H9 (cell line): ENCODE results near the gene MUC5B. TPM values are rescaled to one million over a fixed set of nuclear protein-coding genes. Genes with fewer than 3 reads are reported as not detected.

Experiments used
- DNase-seq: peaks from one replicate; pipeline ENCODE4 v3.0.0-alpha.2; 2017
- H2AFZ ChIP-seq: one replicate; pipeline ENCODE4 v1.6.1; 2013; ENCODE audit warnings: mild to moderate bottlenecking, low read length, control low read depth, moderate library complexity
- H2AK5ac ChIP-seq: 2 replicates; pipeline ENCODE4 v1.6.1; 2013; ENCODE audit warnings: low read length, control low read depth, mixed read lengths; ENCODE audit not compliant: insufficient read length
- H2BK120ac ChIP-seq: one replicate; pipeline ENCODE4 v1.6.1; 2013; ENCODE audit warnings: low read depth, mild to moderate bottlenecking, low read length, control low read depth, inconsistent platforms; ENCODE audit not compliant: poor library complexity, severe bottlenecking
- H2BK12ac ChIP-seq: 2 replicates; pipeline ENCODE4 v1.6.1; 2013; ENCODE audit warnings: low read length, control low read depth, mixed read lengths, low read depth; ENCODE audit not compliant: insufficient read length
- H2BK15ac ChIP-seq: 2 replicates; pipeline ENCODE4 v1.6.1; 2013; ENCODE audit warnings: low read depth, low read length, control low read depth
- H2BK20ac ChIP-seq: one replicate; pipeline ENCODE4 v1.6.1; 2013; ENCODE audit warnings: low read depth, mild to moderate bottlenecking, low read length, control low read depth, inconsistent platforms; ENCODE audit not compliant: poor library complexity, severe bottlenecking
- H2BK5ac ChIP-seq: 2 replicates; pipeline ENCODE4 v1.6.1; 2013; ENCODE audit warnings: low read length, control low read depth, mixed read lengths; ENCODE audit not compliant: insufficient read length
- H3K14ac ChIP-seq: 2 replicates; pipeline ENCODE4 v1.6.1; 2013; ENCODE audit warnings: low read length, control low read depth; ENCODE audit not compliant: insufficient read depth
- H3K18ac ChIP-seq: 2 replicates; pipeline ENCODE4 v1.6.1; 2013; ENCODE audit warnings: low read depth, mild to moderate bottlenecking, mixed read lengths, low read length, control low read depth; ENCODE audit not compliant: insufficient read length
- H3K23ac ChIP-seq: 2 replicates; pipeline ENCODE4 v1.6.1; 2013; ENCODE audit warnings: low read length, control low read depth, mixed read lengths, low read depth; ENCODE audit not compliant: insufficient read length
- H3K23me2 ChIP-seq: 2 replicates; pipeline ENCODE4 v1.6.1; 2013; ENCODE audit warnings: low read depth, mild to moderate bottlenecking, mixed read lengths, low read length, control low read depth; ENCODE audit not compliant: insufficient read length, poor library complexity, severe bottlenecking
- H3K27ac ChIP-seq: 2 replicates; pipeline ENCODE4 v1.5.1; 2013; ENCODE audit warnings: low read length, control low read depth, mixed read lengths, low read depth; ENCODE audit not compliant: insufficient read length
- H3K27me3 ChIP-seq: 2 replicates; pipeline ENCODE4 v1.6.1; 2013; ENCODE audit warnings: low read length, control low read depth, inconsistent platforms; ENCODE audit not compliant: insufficient read depth
- H3K4ac ChIP-seq: 2 replicates; pipeline ENCODE4 v1.6.1; 2013; ENCODE audit warnings: low read depth, mild to moderate bottlenecking, control low read depth, inconsistent platforms, low read length, moderate library complexity
- H3K4me1 ChIP-seq: 2 replicates; pipeline ENCODE4 v1.6.1; 2013; ENCODE audit warnings: low read length, control low read depth, inconsistent platforms; ENCODE audit not compliant: insufficient read depth
- H3K4me2 ChIP-seq: 2 replicates; pipeline ENCODE4 v1.6.1; 2013; ENCODE audit warnings: low read length, control low read depth, mixed read lengths; ENCODE audit not compliant: insufficient read length, insufficient read depth
- H3K56ac ChIP-seq: 2 replicates; pipeline ENCODE4 v1.6.1; 2013; ENCODE audit warnings: low read depth, mild to moderate bottlenecking, mixed read lengths, low read length, control low read depth; ENCODE audit not compliant: insufficient read length
- H3K79me1 ChIP-seq: 2 replicates; pipeline ENCODE4 v1.6.1; 2013; ENCODE audit warnings: low read depth, mild to moderate bottlenecking, moderate library complexity, low read length, control low read depth, inconsistent platforms; ENCODE audit not compliant: insufficient read depth, poor library complexity, severe bottlenecking
- H3K79me2 ChIP-seq: 2 replicates; pipeline ENCODE4 v1.6.1; 2013; ENCODE audit warnings: low read length, control low read depth, inconsistent platforms; ENCODE audit not compliant: insufficient read depth
- H3K9ac ChIP-seq: 2 replicates; pipeline ENCODE4 v1.6.1; 2013; ENCODE audit warnings: low read length, control low read depth, mixed read lengths; ENCODE audit not compliant: insufficient read length; ENCODE audit errors: extremely low read depth
- H3K9me3 ChIP-seq: one replicate; pipeline ENCODE4 v1.6.1; 2013; ENCODE audit warnings: low read depth, low read length, inconsistent platforms; ENCODE audit not compliant: control insufficient read depth
- H3T11ph ChIP-seq: one replicate; pipeline ENCODE4 v1.6.1; 2013; ENCODE audit warnings: mild to moderate bottlenecking, low read length, control low read depth, inconsistent platforms
- H4K20me1 ChIP-seq: one replicate; pipeline ENCODE4 v1.6.1; 2013; ENCODE audit not compliant: control insufficient read depth, insufficient read length, insufficient read depth
- H4K5ac ChIP-seq: 2 replicates; pipeline ENCODE4 v1.6.1; 2013; ENCODE audit warnings: low read depth, mild to moderate bottlenecking, mixed read lengths, low read length, control low read depth; ENCODE audit not compliant: insufficient read length
- H4K8ac ChIP-seq: replicated peaks from 2 replicates; pipeline ENCODE4 v1.6.1; 2013; ENCODE audit warnings: low read length, control low read depth, mixed read lengths, low read depth; ENCODE audit not compliant: insufficient read length
- H4K91ac ChIP-seq: 2 replicates; pipeline ENCODE4 v1.6.1; 2013; ENCODE audit warnings: low read depth, mild to moderate bottlenecking, moderate library complexity, mixed read lengths, low read length, control low read depth; ENCODE audit not compliant: insufficient read length
- H3K27ac Mint-ChIP-seq, 3 experiments: 2 replicates in 2 of 3; 3 replicates in 1 of 3; pipeline ENCODE4 v1.8.0; 2020 to 2021; ENCODE audit warnings: mixed read lengths in 3 of 3, mild to moderate bottlenecking in 1 of 3, moderate library complexity in 1 of 3
- H3K27me3 Mint-ChIP-seq: 2 replicates; pipeline ENCODE4 v1.8.0; 2021; ENCODE audit warnings: low read depth, mild to moderate bottlenecking, moderate library complexity, mixed read lengths
- H3K36me3 Mint-ChIP-seq, 3 experiments: 2 replicates in 2 of 3; 3 replicates in 1 of 3; pipeline ENCODE4 v1.8.0; 2020 to 2021; ENCODE audit warnings: low read depth in 3 of 3, mixed read lengths in 3 of 3; ENCODE audit not compliant: insufficient read depth in 1 of 3
- H3K4me1 Mint-ChIP-seq, 2 experiments: 2 replicates each; pipeline ENCODE4 v1.8.0; 2020; ENCODE audit warnings: mixed read lengths in 2 of 2
- H3K4me3 Mint-ChIP-seq, 2 experiments: 2 replicates in 1 of 2; 3 replicates in 1 of 2; pipeline ENCODE4 v1.8.0; 2020 to 2021; ENCODE audit warnings: mild to moderate bottlenecking in 2 of 2, mixed read lengths in 2 of 2, moderate library complexity in 1 of 2
- H3K9me3 Mint-ChIP-seq, 2 experiments: 2 replicates in 1 of 2; 3 replicates in 1 of 2; pipeline ENCODE4 v1.8.0; 2020; ENCODE audit warnings: mild to moderate bottlenecking in 2 of 2, mixed read lengths in 2 of 2, moderate library complexity in 1 of 2
- CTCF ChIP-seq: fragments of 200-600 bp; sonication (generic); conservative IDR thresholded peaks from 3 replicates; pipeline ENCODE4 v1.8.0; 2021; ENCODE audit warnings: antibody characterized with exemption, mild to moderate bottlenecking
- WGBS: extraction: QIAGEN DNeasy Blood & Tissue Kit; methylation state at CpG from one replicate; pipeline ENCODE4 v1.1.7; 2013; ENCODE audit warnings: missing lambda C conversion rate, low lambda C conversion rate, mixed read lengths; ENCODE audit not compliant: insufficient read length; ENCODE audit errors: extremely low coverage; 5-methylcytosine and 5-hydroxymethylcytosine counted together
- total RNA-seq: library from RNA; stranded (reverse); gene quantifications from 2 replicates; pipeline ENCODE4 v1.2.1, GENCODE V29; 2021

The MUC5B gene
- total RNA-seq, 1 experiment from 2014 or later: not detected

- Histone ChIP-seq H4K20me1 (no peaks in the 10 kb centered on the region), H3K79me1 (peaks cover 3% of the 10 kb centered on the region), H3T11ph (no peak within 1 kb of the TSS), H4K8ac (no peak within 1 kb of the TSS), H3K23ac (no peak within 1 kb of the TSS), H4K5ac (no peak within 1 kb of the TSS), H3K4me2 (peak within 1 kb of the TSS; percentile 44), H3K79me2 (no peaks in the 10 kb centered on the region; the same call in 1 of the 2 replicates), H2BK12ac (no peak within 1 kb of the TSS), H2AK5ac (no peak within 1 kb of the TSS), H3K27me3 (no peaks in the 10 kb centered on the region), H3K23me2 (peaks cover 6% of the 10 kb centered on the region), H3K9me3 (no peaks in the 10 kb centered on the region), H3K9ac (peak within 1 kb of the TSS; percentile 41), H3K4ac (no peak within 1 kb of the TSS), H3K14ac (peak within 1 kb of the TSS; percentile 84), H4K91ac (no peak within 1 kb of the TSS), H3K18ac (peak within 1 kb of the TSS; percentile 72), H3K4me1 (no peaks in the 10 kb centered on the region), H2BK120ac (no peak within 1 kb of the TSS), H2BK5ac (no peak within 1 kb of the TSS), H2BK15ac (no peak within 1 kb of the TSS), H3K27ac (no peak within 1 kb of the TSS), H3K56ac (no peak within 1 kb of the TSS), H2BK20ac (no peak within 1 kb of the TSS), H2AFZ (no peak within 1 kb of the TSS)
- H3K27ac Mint-ChIP-seq: no peak within 1 kb of the TSS
- H3K27me3 Mint-ChIP-seq: peaks cover 39% of the 10 kb centered on the region
- H3K4me3 Mint-ChIP-seq: peak within 1 kb of the TSS; percentile 72 to 79
- peaks cover 2 to 12% (median 12%) of the 10 kb centered on the region in 3 experiments; a peak in 5 of 7 replicates for H3K36me3 Mint-ChIP-seq
- TF ChIP-seq CTCF: peak; percentile 24; the same call in 1 of the 3 replicates
- peaks cover 12 to 27% of the 10 kb centered on the region in 2 experiments for H3K9me3 Mint-ChIP-seq
- peaks cover 11 to 16% of the 10 kb centered on the region in 2 experiments for H3K4me1 Mint-ChIP-seq
- no CpG with 5 or more reads among the region's 97 CpGs for WGBS
- peak; percentile 95 for DNase-seq
Observed at GRCh38 chr11:1309498-1310317, 86.8 kb downstream of the MUC5B start, which contains the start of gene TOLLIP. TSS of gene TOLLIP (minus strand) at chr11:1309632. CDS start at chr11:1309498, 134 bp downstream.
